Stimulated activated naive CD4-positive, alpha-beta T cell treated with Interleukin-2 at 50 U/mL for 16 hours (primary cell): ENCODE results near the gene CPNE6.
"Not testable (repeated sequence)": the region's sequence is repeated elsewhere in the genome, so short reads cannot be mapped to it uniquely, and the experiment has no call there.

ENCODE experiments used
- DNase-seq: peaks from one replicate; lab custom pipeline; 2025; lab: John Stamatoyannopoulos, UW

Gene CPNE6

GRCh38 chr14:24105609-24106239 lies 34.4 kb downstream of the CPNE6 start:
- not testable (repeated sequence) for DNase-seq

- DNase-seq: no peak
These were observed 35.4 kb downstream of the CPNE6 start for GRCh38 chr14:24106672-24107271.

GRCh38 chr14:24108336-24108874 lies 37.0 kb downstream of the CPNE6 start:
- no peak for DNase-seq

- DNase-seq: no peak
These were observed 38.7 kb downstream of the CPNE6 start for GRCh38 chr14:24110060-24110459.

- no peak for DNase-seq
These were observed 39.2 kb downstream of the CPNE6 start for GRCh38 chr14:24110523-24110922.

- DNase-seq: no peak
These were observed 42.0 kb downstream of the CPNE6 start for GRCh38 chr14:24113379-24113800.

GRCh38 chr14:24113801-24114531 lies 42.6 kb downstream of the CPNE6 start:
- DNase-seq: peak; percentile 77

- peak; percentile 98 for DNase-seq
These were observed 43.4 kb downstream of the CPNE6 start, which contains the start of the genes DCAF11 and NRL for GRCh38 chr14:24114532-24115421. TSS of gene DCAF11 (plus strand) at chr14:24114777. CDS start at chr14:24115595, 818 bp downstream. TSS of gene NRL (minus strand) at chr14:24114949. CDS start at chr14:24082848, 32,101 bp downstream.

GRCh38 chr14:24115422-24116127 lies 44.2 kb downstream of the CPNE6 start:
- DNase-seq: no peak

- no peak for DNase-seq
These were observed 44.9 kb downstream of the CPNE6 start for GRCh38 chr14:24116128-24116814.

GRCh38 chr14:24117179-24117578 lies 45.8 kb downstream of the CPNE6 start:
- DNase-seq: no peak

- DNase-seq: no peak
These were observed 48.3 kb downstream of the CPNE6 start for GRCh38 chr14:24119691-24120090.

GRCh38 chr14:24121210-24121609 lies 49.8 kb downstream of the CPNE6 start:
- no peak for DNase-seq

- no peak for DNase-seq
These were observed 51.1 kb downstream of the CPNE6 start for GRCh38 chr14:24122416-24122815.

GRCh38 chr14:24122898-24123297 lies 51.5 kb downstream of the CPNE6 start:
- no peak for DNase-seq

- DNase-seq: no peak
These were observed 52.4 kb downstream of the CPNE6 start for GRCh38 chr14:24123424-24124417.

- DNase-seq: no peak
These were observed 55.6 kb downstream of the CPNE6 start for GRCh38 chr14:24126939-24127338.

GRCh38 chr14:24127673-24128072 lies 56.3 kb downstream of the CPNE6 start:
- DNase-seq: no peak
